Suppressor macrophage treated with lipopolysaccharide for 4 hours (primary cell): ENCODE measurements around the gene CRTC2.

Experiments used
- DNase-seq: peaks from one replicate; pipeline ENCODE4 v3.0.0-alpha.2; 2020

The CRTC2 gene

DNA sequence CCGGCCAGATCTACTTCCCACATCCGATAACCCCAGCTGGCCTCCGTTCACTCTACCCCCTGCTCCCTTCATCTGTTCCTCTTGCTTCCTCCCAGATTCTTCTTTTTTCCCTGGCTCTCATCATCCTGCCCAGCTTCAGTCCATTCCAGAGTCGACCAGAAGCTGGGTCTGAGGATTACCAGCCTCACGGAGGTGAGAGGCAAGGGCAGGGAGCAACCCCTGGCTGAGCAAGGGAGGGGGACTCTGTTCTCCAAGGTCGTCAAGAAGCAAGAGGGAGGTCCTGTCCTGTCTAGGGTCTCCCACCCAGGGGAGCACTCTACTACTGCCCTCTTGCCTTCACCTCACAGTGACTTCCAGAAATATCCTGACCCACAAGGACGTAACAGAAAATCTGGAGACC, 15.1 kb upstream of the CRTC2 start:
- DNase-seq = no peak

DNA sequence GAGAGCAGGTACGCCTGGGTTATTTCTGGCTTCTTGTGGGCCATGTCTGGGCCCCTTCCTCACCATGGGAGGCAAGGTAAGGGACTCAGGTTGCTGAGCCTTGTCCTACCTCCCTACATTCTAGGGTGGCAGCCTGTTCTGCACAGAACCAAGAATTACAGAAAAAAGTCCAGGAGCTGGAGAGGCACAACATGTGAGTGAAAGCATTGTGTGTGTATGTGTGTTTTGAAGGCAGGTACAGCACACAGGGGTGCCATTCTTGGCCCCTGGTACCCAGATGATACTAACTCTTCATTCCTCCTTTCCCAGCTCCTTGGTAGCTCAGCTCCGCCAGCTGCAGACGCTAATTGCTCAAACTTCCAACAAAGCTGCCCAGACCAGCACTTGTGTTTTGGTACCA, 14.7 kb upstream of the CRTC2 start:
- no peak for DNase-seq

DNA sequence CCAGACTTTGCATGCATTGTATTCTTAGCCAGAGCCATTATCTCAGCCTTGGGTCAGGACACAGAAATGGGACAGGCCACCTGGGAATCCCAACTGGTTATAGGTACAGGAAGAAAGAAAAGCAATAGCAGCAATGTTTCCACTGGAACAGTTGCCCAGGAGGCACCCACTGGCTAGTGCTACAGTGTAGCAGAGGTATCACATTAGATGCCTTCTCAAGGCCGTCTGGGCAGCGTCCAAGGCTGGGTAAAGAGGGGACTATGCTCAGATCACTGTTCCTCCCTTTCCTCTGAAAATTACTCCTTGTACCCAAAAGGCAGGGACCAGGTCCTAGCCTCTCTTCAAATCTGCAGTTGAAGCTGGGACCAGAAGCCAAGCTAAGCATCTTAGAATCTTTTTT, 11.9 kb upstream of the CRTC2 start:
- no peak for DNase-seq

DNA sequence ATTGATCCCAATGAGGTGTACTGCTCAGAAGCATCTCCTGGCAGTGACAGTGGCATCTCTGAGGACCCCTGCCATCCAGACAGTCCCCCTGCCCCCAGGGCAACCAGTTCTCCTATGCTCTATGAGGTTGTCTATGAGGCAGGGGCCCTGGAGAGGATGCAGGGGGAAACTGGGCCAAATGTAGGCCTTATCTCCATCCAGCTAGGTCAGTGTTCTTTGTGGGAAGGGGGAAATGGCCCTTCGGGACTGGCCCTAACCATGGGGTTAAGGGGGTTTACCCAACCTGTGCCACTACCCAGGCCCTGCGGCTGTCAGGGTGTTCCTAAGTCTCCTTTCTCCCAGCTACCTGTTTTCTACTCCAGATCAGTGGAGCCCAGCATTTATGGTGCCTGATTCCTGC, 10.6 kb upstream of the CRTC2 start:
- DNase-seq = no peak

DNA sequence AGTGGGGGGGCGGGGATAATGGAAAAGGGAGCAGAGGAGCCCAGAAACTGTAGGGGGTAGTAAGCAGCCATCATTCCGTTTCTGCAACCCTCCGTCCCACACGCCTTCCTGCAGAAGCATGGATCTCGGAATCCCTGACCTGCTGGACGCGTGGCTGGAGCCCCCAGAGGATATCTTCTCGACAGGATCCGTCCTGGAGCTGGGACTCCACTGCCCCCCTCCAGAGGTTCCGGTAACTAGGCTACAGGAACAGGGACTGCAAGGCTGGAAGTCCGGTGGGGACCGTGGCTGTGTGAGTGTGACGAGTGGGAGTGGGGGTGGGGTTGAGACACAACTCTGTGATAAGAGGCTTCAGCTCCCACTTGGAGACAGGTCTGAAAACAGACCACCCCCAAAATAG, 10.0 kb upstream of the CRTC2 start:
- no peak for DNase-seq

DNA sequence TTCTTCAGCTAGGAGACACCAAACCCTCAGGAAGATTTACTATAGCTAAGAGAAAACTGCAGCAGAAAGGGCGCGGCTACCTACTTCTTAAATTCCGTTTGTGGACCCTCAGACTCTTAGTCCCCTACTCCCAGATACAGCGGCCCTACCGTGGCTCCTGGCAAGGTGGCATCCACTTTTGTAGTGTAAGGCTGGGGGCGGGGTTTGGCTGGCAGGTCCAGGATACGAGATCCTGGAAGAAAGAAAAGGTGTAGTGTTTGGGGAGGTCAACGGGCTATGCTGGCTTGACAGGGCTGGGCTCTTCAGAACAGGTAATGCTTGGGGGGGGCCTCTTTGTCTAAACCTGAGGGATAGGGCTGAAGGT, 9.6 kb upstream of the CRTC2 start:
- no peak for DNase-seq

DNA sequence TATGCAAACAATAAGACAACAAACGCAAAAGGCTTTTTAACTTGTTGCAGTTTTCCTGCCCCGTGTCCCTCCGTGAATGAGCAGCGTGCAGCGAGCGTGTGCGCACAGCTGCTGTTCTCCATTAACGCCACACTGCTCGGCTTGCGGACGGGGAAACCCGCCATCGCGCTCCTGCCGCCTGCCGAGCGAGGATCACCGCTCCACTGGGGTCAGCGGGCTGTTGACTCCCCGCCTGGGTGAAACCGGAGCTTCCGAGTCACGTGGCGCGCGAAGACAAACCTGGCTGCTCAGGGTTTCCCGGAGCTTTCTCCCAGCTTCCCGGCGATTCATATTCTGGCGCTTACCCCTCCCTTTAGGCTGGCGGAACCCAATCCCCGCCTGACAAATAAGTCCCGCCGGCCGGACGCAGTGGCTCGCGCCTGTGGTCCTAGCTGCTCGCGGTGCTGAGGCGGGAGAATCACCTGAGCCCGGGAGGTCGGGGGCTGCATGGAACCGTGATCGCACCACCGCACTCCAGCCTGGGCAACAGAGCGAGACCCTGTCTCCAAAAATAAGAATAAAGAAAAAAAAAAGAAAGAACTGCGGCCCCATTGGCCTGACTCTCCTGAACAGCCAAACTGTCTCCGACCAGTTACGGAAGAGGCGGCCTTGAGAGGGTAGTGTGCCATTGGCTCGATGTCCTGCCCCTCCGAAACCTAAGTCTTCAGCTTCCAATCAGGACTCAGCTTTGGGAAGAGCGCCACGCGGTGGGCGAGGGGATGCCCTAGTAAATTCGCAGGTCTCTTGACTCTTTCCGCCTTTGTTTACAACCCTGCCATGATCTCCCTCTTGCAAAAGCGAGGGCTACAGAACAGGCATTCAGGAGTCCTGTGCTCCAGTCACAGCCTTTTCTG, 8.9 kb upstream of the CRTC2 start, which contains the start of gene CREB3L4:
TSS of gene CREB3L4 (plus strand) at position 796 of the 893 bp plus-strand sequence. CDS start 624 bp downstream, outside the sequence.
- DNase-seq = peak; percentile 95

DNA sequence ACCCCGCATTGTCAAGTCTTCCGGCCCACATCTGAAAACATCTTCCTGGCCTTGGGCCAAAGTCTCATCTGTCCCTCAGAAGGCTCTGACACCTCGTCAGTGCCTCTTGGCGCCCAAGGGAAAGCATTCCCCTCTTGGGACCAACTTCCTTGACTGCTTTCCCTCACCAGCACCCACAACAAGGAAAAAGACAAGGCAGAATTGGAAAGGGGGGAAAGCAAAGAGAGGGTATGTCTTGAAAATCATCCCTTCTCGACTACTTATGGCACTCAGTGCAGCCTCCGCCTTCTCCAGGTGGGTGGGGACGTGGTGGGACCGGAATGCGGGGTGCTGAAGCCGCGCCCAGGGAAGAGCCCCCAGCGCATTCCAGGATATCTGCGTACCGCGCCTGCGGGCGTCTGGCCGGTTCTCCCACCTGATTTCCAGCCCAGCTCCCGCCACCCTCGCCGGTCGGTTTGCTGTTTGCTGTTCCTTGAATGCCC, 5.5 kb upstream of the CRTC2 start:
- peak; percentile 5 for DNase-seq

DNA sequence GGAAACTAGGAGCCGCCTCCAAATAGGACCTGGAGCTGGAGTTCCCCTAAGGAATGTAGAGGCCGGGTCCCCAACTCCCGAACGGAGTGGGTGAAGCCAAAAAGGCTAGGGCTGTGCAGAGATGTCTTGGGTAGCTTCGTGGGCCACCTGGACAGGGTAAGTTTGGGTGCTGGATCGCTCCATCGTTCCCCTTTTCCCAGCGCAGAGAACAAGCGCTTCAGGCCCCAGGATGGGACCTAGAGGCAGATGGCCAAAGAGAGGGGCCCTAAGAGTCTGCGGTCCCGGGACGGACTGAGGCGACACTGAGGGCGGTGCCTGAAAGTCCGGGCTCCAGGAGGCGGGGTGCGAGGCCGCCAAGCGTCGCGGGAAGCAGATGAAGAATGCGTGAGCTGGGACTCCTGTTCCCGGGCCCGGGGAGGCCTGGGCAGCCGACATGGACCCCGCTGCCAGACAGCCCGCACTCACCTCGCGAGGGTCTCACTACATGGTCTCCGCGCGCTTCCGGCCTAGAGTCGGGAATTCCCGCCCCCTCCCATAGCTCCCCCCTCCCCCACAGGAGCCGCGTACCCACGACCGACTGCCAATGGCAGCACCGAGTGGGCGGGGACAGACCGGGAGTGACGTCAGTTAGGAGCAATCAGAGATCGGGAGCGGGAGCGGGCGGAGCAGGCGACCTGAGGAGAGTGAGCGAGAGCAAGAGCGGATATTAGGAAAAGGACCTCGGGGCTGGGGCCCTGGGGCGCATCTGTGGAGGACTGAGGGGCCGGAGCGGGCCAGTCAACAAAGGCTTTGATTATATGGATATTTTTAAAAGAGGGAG, 4.8 kb upstream of the CRTC2 start, which contains the start of gene SLC39A1:
TSS of gene SLC39A1 (minus strand) at position 508 of the 820 bp plus-strand sequence. CDS start 822 bp downstream, outside the sequence.
- peak; percentile 98 for DNase-seq

DNA sequence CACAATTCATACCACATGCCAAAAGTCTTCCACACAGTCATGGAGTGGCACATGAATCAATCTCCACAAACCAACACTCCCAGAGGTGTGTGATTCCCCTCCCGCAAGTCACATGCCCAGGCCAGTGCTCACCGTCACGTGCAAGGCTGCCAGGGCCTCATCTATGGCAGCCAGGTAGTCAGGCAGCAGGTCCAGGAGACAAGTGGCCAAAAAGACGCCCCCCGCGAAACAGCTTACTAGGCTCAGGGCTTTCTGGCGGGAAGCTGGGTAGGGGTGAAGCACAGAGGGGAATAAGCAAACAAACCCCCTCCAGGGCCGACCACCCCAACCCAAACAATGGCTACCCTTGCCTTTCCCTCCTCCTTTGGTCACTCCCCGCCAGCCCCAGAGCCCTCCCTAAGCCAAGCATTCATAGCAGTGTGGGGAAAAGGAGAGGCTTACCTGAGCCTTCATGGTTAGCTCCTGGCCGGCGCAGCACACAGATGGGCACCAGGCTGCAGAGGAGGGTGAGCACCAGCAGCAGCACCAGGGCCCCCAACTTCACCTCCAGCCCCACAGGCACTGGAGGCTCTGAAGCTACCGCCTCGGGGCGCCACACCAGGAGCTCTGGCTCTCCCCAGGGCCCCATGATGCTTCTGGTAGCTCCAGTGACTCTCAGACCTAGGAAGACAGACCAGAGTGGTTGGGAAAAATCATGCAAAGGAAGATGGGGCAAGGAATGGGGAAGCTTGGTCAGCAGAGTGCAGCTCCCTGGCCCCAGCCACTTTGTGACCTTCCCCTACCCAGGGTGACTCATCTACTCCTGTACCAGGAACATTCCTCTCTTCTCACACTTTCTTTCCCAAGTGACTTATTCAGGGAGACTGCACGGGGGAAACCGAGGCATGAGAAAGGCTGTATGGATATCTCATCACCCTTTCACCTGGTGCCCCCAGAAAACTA, 3.9 kb upstream of the CRTC2 start:
- DNase-seq = peak; percentile 81

DNA sequence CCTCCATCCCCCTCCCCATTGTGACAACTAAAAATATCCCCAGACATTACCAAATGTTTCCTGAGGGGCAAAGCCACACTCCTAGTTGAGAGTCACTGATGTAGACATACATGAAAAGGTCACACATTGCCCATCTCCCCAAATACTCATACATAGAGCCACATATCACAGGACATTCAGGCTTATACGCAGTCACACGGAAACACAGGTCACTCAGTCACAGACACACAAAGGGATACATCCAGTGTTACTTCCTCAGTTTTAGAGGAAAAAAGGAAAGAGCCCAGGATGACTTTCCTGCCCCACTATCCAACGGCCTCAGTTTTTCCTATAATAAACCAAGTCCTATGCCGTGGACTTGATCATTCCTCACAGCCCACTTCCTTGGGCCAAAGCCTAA, 3.0 kb upstream of the CRTC2 start:
- DNase-seq = peak; percentile 39

DNA sequence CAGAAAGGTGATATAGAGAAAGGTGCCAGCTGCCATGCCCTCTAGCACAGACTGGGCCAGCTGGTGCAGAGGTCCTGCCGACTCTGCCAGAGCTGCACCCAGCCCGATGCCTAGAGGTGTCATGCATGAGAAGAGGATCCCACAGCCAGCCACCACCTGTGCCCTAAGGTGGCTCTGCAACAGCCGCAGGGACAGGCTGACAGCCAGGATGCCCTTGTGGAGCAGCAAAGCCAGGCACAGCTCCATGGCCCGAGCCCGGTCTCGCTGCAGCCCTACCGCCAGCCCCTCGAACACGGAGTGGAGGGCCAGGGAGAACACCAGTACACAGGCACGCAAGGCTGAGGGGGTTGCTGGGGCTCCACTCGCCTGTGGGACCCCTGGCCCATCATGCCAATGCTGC, 1.8 kb upstream of the CRTC2 start:
- DNase-seq = no peak

DNA sequence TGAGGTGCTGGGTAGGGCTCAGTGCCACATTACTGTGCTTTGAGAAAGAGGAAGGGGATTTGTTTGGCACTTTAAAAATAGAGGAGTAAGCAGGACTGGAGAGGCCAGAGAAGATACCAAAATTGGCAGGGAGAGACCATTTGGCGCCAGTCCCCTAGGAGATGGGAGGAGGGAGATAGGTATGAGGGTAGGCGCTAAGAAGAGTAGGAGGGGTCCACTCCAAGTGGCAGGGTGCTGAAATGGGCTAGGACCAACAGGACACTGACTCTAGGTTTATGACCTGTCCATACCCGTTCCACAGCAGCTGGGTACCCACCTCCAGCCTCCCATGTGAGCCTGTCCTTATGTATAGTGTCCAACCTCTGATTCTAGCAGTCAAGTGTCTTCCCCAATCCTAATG, 1.0 kb upstream of the CRTC2 start:
- DNase-seq = no peak

DNA sequence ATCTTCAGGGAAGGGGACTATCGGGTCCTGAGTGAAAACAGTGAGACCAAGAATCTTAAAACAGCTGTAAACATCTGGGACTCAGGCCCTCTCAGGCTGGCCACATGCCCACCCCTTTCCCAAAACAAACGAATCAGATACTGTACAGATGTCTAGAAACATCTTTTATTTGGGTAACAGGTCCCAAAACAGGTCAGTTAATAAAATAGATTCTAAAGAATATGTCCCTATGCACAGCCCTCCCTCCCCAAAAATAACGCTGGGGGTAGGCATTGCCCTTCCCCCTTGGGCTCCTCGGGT, 499 bp upstream of the CRTC2 start:
- no peak for DNase-seq

DNA sequence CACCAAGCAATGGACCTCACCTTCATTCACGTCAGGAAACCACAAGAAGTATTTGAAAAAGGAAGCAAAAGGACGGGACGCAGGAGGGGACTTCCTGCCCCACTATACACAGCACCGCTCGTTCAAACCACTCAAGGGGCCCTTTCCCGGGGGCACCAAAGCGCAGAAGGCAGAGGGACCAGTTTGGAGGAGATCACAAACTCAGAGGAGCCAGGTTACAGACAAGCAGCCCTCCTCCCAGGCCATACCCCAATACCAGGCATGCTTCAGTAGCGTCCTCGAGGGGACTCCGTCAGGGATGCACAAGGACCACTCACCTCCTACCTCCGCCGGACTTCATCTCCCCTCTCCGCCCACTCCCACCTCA, 685 bp downstream of the CRTC2 start:
- peak; percentile 31 for DNase-seq

DNA sequence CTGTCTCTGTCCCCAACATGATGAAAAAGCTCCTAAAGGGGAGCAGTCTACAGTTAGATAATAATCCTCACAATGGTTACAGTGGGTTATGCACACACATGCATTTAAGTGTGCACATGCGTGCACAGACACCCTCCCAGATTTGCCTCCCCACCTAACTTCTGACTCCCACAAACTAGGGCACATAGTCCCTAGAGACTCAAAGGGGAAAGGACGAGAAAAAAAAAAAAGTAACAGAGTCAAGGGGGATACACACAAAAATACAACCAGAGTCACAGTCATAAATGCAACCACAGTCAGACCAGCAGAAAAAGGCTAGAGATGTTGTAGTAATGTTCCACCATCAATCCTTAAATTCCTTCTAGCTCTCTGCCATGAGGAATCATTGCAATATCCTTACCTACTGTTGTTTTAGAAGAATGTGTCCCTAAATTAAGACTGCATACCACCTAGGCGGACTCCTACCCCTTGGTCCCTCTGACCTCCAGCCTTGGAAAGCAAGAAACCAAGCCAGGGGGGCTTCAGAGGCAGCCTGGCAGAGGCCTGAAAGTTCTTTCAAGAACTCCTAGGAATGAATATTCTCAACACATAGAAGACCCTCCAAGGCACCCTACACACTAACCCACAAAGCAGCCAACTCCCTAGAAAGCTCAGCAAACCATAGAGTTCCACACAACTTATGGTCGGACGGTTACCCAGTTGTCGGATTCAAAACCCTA, 1.3 kb downstream of the CRTC2 start:
- no peak for DNase-seq

DNA sequence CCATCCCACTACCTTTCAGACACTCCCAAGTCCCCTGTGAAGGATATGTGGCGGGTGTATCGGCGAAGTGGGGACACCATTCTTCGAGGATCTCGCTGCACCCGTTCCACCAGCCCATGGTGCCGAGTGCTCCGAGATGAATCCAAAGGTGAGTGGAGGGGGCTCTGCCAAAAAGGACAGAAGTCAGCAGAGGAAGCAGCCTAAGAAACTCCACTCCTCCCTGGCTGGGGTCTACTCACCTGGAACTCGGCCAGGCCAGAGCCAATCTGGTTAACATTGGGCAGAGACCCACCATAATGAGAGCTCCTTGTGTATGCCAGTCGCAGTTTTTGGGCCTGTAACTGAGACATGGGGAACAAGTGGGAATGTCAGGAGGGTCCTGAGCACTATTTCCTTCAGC, 3.6 kb downstream of the CRTC2 start:
- no peak for DNase-seq

DNA sequence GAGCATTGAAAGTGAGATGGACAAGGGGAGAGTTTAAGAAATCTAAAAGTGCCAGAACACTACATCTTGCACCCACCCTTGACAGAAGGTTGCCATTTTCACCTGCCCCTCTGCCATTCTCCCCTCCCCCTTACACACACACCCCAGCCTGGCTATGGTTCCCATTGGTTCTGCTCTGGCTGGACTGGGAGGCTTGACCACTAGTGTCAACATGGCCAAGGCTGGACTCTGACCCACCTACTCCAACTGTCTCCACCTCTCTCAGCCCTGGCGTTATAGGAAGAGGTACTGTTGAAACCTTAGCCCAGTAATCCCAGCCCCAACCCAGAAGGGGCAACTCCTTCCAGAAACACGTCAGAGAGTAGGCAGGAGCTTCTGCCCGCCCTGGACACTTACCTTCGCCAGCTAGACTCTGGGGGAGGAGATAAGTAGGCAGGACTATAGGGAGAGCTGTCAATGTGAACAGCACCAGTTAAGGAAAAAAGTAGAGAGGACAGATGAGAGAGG, 4.5 kb downstream of the CRTC2 start:
- DNase-seq = no peak

DNA sequence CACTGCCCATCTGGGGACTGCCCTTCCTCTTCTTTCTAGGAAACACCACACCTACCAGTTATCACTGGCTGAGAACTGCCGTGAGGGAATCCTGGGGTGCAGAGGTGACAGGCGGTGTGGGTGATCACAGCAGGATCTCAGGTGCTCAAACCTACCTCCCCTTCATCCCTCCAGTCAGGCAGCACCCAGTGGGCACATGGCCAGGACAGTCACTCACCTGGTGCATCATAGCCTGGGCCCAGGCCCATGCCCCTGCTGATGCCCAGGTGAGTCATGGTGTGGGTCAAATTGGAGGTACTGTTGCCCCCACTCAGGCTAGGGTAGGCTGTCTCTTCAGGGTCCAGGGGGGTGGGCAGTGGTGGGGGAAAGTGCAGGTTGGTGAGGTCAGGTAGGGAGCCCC, 6.6 kb downstream of the CRTC2 start:
- DNase-seq = no peak

DNA sequence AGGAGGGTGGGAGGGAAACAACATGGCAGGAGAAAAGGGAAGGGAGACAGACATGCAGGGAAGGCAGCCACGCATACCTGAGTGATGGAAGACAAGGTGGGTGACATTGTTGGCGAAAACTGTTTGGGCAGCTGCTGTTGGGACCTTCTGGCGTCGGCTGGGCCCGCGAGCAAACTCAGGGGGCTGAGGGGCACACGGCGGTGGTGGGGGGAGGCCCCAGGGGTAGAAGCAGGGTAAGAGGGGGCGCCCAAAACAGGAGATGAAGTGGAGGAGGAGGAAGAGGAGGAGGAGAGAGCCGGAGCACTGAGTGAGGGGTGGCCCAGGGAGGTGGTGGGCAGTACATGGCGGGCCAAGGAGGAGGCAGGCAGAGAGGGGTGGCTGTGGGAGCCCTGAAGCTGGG, 7.2 kb downstream of the CRTC2 start:
- DNase-seq = no peak

DNA sequence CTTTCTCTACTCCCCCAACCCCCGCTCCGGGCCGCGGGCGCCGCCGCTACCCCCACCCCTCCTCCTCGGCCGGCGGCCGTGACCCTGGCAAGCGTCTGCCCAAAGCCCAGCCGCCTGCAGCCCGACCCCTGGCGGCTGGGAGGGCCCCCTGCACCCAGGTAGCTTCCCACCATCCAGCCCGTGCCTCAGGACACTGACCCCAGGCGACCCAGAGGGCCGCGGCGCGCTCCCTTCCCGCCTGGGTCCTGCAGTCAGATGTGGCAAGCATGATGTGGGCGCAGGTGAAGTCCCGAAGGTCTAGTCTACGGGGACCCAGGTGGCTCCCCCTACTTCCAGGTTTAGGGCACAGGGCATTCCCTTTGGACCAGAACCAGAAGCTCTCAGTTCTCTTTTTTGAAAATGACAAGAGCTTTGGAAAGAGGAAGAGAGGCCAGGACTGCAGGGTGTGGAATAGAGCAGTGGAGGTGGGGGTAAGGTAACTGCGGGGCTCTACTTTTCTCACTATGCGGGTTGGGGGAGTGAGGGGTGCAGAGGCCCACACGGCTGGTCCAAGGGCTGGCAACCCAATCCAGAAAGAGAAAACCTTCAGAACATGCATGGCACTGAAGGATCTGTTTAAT, 11.7 kb downstream of the CRTC2 start, which contains the start of gene DENND4B:
TSS of gene DENND4B (minus strand) at position 97 of the 620 bp plus-strand sequence. CDS start 2,344 bp downstream, outside the sequence.
- peak; percentile 90 for DNase-seq
